ENCODE data around the gene TGFBR1. TPM values are rescaled to one million over a fixed set of nuclear protein-coding genes. Genes with fewer than 3 reads are reported as not detected.

The TGFBR1 gene
- total RNA-seq, 1 donor, result 15.3 TPM

- DNase-seq (ENCODE audit: low read depth in 2 of 3, low spot score in 2 of 3), result peak in 2 of 3 donors; percentile 41 to 52
Measured at GRCh38 chr9:99105152-99106043, 485 bp downstream of the TGFBR1 start.

GRCh38 chr9:99106044-99106375, 1.1 kb downstream of the TGFBR1 start:
- DNase-seq (ENCODE audit: low read depth in 2 of 3, low spot score in 2 of 3), result no peak

DNA sequence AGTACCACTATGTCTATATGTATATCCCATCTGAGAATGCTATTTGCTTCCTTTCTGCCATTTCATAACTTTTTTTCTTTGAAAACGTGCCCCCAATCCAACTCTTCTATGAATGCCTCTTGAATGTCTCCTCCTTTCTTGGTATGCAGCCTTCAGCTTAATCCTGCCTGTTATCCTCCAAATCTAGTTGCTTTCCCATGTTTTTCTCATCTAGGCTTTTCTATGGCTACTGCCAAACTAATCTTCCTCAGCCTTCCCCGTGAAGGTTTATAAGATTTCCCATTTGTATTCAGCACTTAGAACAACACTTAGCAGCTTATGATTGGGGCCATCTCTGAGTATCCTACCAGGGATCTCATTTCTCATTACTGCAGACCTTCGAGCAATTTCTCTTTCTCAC, 2.5 kb downstream of the TGFBR1 start:
- no peak for DNase-seq (ENCODE audit: low read depth in 2 of 3, low spot score in 2 of 3)

DNA sequence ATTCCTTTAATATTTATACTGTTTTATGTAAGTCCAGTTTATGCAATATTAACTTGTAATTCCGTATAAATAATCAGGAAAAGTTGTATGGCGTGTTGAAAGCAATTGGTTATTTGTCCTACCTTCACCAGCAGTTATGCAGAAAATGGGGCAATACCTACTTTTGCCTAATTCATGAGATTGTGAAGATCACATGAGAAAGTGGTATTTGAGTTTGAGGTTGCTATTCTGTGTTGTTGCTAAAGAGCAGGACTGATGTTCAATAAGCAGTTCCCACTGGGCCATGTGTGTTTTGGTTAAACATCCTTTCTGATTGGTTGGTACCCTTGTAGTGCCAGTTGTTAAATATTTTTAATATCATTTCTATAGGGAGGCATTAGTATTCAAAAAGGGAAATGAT, 3.2 kb downstream of the TGFBR1 start:
- no peak for DNase-seq (ENCODE audit: low read depth in 2 of 3, low spot score in 2 of 3)

DNA sequence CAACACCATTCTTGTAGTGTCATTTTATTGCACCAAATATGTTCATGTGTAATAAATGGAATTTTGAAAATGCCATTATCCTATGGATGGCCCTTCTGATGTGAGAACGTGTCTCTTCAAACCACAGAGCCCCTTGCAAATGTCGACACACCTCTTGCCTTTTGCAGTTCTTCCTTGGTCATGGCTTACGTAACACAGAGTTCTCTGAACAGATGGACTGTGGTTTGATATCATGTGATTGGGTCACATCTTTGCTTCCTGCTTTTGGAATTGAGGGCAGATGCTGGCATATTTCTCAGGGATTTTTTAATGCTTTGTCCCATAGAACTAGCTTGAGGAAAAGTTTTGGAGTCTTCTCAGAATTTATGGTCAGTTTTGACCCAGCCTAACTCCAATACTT, 4.6 kb downstream of the TGFBR1 start:
- DNase-seq (ENCODE audit: low read depth in 2 of 3, low spot score in 2 of 3), result peak in 2 of 3 donors; percentile 65 to 82

DNA sequence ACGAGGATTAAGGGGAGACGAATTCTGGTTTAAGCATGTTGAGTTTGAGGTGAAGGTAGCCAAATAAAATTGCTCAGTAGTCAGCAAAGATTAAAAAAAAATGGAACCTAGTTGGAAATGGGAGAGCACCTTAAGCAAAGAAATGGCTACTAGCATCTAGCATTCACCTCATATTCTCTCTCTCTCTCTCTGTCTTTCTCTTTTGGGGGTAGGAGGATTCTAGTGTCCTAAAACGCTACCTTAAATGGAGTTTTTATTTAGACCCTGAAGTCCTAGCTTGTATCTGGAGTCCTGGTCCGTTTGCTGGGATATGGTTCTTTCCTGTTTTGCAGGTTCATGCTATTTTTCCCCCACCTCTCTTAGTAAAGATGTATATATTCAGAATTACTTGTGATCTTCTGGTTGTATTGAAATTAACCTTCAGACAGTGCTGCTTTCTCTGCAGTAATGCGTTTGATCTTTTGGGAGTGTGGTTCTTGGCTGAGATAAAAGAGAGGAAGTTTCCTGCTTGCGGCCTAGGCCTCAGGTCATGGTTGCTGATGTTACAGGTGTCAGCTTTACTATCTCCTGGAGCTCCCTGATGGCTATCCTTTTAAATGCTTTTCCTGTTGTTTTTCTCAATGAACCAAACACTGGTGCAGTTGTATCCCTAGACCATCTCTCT, 8.0 kb downstream of the TGFBR1 start:
- peak in 1 of 3 donors; percentile 32 for DNase-seq (ENCODE audit: low read depth in 2 of 3, low spot score in 2 of 3)

GRCh38 chr9:99113414-99114048, 8.6 kb downstream of the TGFBR1 start:
- no peak for DNase-seq (ENCODE audit: low read depth in 2 of 3, low spot score in 2 of 3)

DNA sequence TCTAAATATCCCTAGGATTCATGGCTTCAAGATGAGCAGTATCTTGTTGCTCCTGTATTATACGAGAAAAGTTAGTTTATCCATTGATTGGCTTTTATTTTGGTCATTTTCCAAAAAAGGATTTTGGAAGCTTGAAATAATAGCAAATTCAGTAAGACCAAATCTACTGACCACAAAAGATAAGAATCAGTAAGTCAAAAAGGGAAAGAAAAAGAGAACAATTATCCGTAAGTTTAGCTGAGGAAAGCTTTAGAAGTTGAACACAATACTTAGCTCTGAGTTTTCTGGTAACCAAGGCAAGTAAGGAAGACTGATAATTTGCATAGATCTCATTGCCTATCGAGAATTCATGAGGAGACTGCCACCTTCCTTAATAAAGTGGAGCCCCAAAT, 9.1 kb downstream of the TGFBR1 start:
- no peak for DNase-seq (ENCODE audit: low read depth in 2 of 3, low spot score in 2 of 3)

- no peak for DNase-seq (ENCODE audit: low read depth in 2 of 3, low spot score in 2 of 3)
Measured at GRCh38 chr9:99114846-99115500, 10.1 kb downstream of the TGFBR1 start.

DNA sequence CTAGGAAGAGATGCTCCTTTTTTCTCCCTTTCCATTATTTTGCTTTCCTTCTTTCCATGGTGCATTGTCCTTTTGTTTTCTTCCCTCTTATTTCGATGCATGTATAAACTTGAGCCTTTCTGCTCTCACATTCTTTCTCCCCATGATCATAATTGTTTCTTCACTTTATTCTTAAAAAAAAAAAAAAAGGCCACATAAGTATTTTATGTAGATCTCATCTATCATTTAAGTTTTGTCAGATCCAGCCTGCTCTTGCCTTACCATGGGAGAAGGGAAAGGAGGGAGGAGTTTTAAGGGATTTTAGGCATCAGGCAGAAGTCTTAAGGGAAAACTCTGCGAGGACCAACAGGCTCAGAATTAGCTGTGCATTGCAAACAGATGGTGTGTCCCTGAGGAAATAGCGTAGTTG, 11.1 kb downstream of the TGFBR1 start:
- no peak for DNase-seq (ENCODE audit: low read depth in 2 of 3, low spot score in 2 of 3)

GRCh38 chr9:99118782-99119466, 14.0 kb downstream of the TGFBR1 start:
- peak in 2 of 3 donors; percentile 60 to 70 for DNase-seq (ENCODE audit: low read depth in 2 of 3, low spot score in 2 of 3)

- no peak for DNase-seq (ENCODE audit: low read depth in 2 of 3, low spot score in 2 of 3)
Measured at GRCh38 chr9:99119976-99120655, 15.2 kb downstream of the TGFBR1 start.

GRCh38 chr9:99121604-99122003, 16.7 kb downstream of the TGFBR1 start:
- DNase-seq (ENCODE audit: low read depth in 2 of 3, low spot score in 2 of 3), result no peak

DNA sequence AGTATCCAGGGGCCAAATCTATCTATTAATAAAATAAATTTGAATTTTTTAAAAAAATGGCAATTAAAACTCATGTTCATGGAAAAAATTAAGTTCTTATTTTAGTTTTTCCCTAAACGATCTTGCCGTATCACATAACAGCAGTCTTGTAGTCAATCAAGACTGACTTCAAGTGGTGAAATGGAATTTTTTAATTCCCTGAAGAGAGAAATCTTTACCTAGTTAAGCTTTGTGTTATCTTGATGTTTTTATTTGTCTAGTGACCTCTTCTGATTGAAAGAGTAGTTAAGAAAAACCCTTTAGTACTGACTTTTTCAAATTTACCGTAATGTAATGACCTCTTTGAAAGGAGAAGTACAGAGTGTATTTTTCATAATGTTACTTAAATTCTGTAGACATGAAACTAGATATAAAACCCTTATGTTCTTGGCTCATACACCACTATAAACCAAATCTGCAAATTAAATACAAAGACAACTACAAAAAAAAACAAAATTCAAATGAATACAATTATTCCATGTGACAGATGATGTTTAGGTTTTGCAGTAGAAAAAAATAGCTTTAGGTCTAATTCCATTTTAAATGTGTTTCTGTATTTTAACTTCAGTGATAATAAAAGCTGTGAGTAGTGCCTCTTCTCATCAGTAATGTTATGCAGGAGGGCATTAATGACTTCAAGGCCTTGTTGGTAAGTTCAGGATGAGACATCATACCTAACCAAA, 19.8 kb downstream of the TGFBR1 start:
- DNase-seq (ENCODE audit: low read depth in 2 of 3, low spot score in 2 of 3), result no peak

- no peak for DNase-seq (ENCODE audit: low read depth in 2 of 3, low spot score in 2 of 3)
Measured at GRCh38 chr9:99125446-99125845, 20.5 kb downstream of the TGFBR1 start.

- DNase-seq (ENCODE audit: low read depth in 2 of 3, low spot score in 2 of 3), result no peak
Measured at GRCh38 chr9:99126312-99126711, 21.4 kb downstream of the TGFBR1 start.

DNA sequence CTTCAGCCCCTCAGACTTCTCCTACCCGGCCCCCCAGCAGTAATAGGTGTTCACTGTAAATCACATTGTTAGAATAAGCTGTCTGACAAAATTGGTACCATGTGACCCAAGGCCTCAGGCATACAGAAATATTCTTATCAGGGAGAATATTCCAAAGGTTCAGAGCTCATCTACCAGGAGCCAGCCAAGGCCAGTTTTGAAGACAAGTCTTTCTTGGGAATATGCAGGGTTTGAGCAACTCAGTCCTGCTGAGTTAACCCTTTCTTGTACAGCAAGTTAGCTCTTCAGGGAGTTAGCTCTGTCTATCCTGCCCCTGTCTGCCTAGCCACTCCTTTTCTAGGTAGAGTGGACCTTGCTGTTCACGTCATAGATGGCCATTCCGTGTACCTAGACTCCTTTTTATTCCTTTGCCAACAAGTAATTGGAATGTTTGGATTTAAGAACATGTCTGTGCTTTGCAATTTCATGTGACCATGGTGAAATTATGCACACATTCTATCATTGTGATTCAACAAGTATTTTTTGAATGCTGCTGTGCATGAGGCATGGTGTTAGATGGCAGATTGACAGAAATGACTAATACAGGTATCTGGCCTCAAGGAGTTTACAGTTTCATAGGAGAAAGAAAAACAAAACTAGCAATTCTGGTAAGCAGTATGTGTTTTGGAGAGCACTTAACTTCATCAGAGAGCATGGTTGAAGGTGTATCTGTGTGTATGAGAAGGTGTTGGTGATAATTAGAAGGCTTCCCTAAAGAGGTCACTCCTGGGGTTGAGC, 22.6 kb downstream of the TGFBR1 start:
- no peak for DNase-seq (ENCODE audit: low read depth in 2 of 3, low spot score in 2 of 3)

DNA sequence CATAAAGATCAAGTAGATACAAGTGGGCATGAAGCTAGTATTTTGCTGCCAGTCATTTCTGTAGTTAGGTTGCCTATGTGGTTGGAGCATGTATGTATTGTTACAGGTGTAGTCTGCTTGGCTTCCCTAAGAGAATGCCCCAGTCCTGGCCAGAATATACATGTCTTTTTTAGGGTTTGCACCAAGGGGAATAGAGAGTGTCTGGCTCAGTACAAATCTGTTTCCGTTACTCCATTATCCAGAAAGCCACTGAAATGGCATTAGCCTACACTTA, 23.2 kb downstream of the TGFBR1 start:
- no peak for DNase-seq (ENCODE audit: low read depth in 2 of 3, low spot score in 2 of 3)

DNA sequence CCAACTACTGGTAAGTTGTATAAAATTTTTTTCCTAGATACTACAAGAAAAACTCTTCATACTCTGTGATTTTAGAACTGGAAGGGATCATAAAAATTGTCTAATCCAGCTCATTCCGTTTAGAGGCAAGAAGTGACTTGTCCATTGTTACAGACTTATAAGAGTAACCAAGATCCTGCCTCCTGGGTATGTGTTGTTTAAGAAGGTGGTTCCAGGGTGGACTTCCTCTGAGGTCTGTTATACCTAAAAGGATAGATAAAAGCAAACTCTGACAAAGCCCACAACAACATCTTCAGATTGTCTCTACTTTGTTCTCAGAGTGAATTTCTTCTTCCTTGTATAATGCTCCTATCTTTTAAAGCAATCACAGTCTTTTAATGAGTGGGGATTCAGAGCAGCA, 24.2 kb downstream of the TGFBR1 start:
- DNase-seq (ENCODE audit: low read depth in 2 of 3, low spot score in 2 of 3), result no peak
